Progenitor cell of endocrine pancreas (in vitro differentiated cells): ENCODE measurements around the gene SAPCD1. TPM values are rescaled to one million over a fixed set of nuclear protein-coding genes. Genes with fewer than 3 reads are reported as not detected.

Experiments
- DNase-seq: peaks from one replicate; pipeline ENCODE4 v3.0.0; 2021; ENCODE audit warnings: low spot score; ENCODE audit not compliant: unreplicated experiment
- H3K27ac Mint-ChIP-seq: 2 replicates; pipeline ENCODE4 v1.8.0; 2021; ENCODE audit warnings: mild to moderate bottlenecking, moderate library complexity, mixed read lengths
- H3K27me3 Mint-ChIP-seq: 2 replicates; pipeline ENCODE4 v1.8.0; 2021; ENCODE audit warnings: mixed read lengths
- H3K36me3 Mint-ChIP-seq: 2 replicates; pipeline ENCODE4 v1.8.0; 2022; ENCODE audit warnings: mixed read lengths; ENCODE audit not compliant: insufficient read depth
- H3K4me1 Mint-ChIP-seq: 2 replicates; pipeline ENCODE4 v1.8.0; 2021; ENCODE audit warnings: low read depth, mixed read lengths
- H3K4me3 Mint-ChIP-seq: 2 replicates; pipeline ENCODE4 v1.8.0; 2021; ENCODE audit warnings: low read depth, mild to moderate bottlenecking, moderate library complexity, mixed read lengths
- H3K9me3 Mint-ChIP-seq: 2 replicates; pipeline ENCODE4 v1.8.0; 2021; ENCODE audit warnings: low read depth, mixed read lengths
- total RNA-seq: library from RNA; stranded (reverse); gene quantifications from 2 replicates; pipeline ENCODE4 v1.2.1, GENCODE V29; 2021
- TF ChIP-seq, protein P1 (sequence below): fragments of 200-600 bp; sonication (generic); IDR thresholded peaks from one replicate; pipeline ENCODE4 v1.5.0; 2021; ENCODE audit warnings: antibody characterized with exemption, mild to moderate bottlenecking; ENCODE audit not compliant: unreplicated experiment

Gene SAPCD1
- total RNA-seq, 1 donor from 2014 or later = 8.6 TPM

DNA sequence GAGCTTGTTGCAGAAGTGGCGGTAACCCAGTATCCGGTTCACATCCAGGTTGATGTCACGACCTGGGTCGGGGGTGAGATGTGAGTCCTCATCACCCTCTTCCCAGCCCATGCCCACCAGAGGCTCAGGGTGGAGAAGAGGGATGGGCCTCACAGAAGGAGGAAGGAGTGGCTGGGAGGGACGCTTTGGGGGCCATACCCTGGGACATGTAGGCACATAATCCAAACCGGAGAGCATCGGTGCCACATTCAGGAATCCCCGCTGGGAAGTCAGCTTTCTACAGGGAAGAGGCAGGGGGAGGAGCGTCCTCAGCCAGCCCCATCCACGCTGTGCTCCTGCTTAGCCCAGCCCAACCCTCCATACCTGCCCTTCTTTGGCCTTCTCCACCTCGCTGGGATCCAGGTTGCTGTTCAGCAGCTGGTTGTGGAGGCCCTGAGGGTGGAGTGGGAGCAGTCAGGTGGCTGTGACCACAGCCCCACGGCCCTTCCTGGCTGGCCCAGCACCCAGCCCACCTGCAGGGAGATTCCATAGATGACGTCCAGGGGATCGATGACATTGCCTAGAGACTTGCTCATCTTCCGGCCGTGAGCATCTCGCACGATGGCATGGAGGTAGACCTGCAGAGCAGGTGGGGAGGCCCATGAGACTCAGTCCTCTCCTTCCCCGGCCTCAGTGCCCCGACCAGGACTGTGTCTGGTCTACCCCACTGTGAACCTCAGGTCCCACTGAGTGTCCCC lies 18.2 kb downstream of the SAPCD1 start:
- DNase-seq = no peak

GRCh38 chr6:31781244-31782125 lies 19.0 kb downstream of the SAPCD1 start:
- Mint-ChIP-seq H3K36me3 (peaks cover 12% of the 10 kb centered on the region), H3K27ac (no peak overlapping the region), H3K27me3 (no peaks in the 10 kb centered on the region), H3K9me3 (no peaks in the 10 kb centered on the region), H3K4me3 (no peak overlapping the region), H3K4me1 (peaks cover 5% of the 10 kb centered on the region)
- TF ChIP-seq, protein P1, sequence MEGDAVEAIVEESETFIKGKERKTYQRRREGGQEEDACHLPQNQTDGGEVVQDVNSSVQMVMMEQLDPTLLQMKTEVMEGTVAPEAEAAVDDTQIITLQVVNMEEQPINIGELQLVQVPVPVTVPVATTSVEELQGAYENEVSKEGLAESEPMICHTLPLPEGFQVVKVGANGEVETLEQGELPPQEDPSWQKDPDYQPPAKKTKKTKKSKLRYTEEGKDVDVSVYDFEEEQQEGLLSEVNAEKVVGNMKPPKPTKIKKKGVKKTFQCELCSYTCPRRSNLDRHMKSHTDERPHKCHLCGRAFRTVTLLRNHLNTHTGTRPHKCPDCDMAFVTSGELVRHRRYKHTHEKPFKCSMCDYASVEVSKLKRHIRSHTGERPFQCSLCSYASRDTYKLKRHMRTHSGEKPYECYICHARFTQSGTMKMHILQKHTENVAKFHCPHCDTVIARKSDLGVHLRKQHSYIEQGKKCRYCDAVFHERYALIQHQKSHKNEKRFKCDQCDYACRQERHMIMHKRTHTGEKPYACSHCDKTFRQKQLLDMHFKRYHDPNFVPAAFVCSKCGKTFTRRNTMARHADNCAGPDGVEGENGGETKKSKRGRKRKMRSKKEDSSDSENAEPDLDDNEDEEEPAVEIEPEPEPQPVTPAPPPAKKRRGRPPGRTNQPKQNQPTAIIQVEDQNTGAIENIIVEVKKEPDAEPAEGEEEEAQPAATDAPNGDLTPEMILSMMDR = no peak
- DNase-seq = no peak

More for the DNA sequence above, 18.2 kb downstream of the SAPCD1 start:
- Mint-ChIP-seq H3K9me3 (no peaks in the 10 kb centered on the region), H3K4me3 (no peak overlapping the region), H3K4me1 (peaks cover 8% of the 10 kb centered on the region), H3K27ac (no peak overlapping the region), H3K27me3 (no peaks in the 10 kb centered on the region), H3K36me3 (peaks cover 12% of the 10 kb centered on the region)
- TF ChIP-seq, protein P1 = no peak

DNA sequence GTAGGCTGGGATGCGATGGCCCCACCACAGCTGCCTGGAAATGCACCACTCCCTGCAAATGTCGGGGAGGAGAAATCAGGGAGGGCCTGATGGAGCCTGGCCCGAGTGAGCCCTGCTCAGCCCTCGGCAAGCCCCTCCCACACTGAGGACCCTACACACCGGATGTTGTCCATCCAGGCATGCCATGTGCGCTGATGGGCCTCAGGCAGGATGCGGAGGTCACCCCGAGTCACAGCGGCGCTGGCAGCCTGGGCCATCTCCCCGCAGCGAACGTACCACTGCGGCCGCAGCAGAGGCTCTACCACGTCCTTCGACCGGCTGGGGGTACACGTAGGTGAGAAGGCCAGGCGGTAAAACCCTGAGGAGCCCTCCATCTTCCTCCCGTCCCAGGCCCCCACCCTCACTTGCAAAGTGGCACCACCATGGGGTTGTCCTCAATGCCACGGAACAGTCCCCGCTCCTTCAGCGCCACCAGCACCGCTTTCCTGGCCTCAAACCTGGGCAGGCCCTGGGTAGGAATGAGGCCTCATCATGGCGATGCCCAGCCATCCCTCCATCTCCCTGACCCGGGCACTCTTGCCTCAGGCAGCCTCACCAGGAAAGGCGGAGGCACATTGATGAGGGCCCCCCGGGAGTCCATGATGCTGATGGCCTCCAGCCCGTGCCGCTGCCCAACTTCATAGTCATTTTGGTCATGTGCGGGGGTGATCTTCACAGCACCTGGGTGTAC lies 19.8 kb downstream of the SAPCD1 start:
- peaks cover 12% of the 10 kb centered on the region for H3K36me3 Mint-ChIP-seq
- H3K27me3 Mint-ChIP-seq = no peaks in the 10 kb centered on the region
- H3K27ac Mint-ChIP-seq = peak overlapping the region; percentile 13
- H3K4me1 Mint-ChIP-seq = no peaks in the 10 kb centered on the region
- TF ChIP-seq, protein P1 = no peak
- DNase-seq = no peak
- no peaks in the 10 kb centered on the region for H3K9me3 Mint-ChIP-seq
- no peak overlapping the region for H3K4me3 Mint-ChIP-seq

DNA sequence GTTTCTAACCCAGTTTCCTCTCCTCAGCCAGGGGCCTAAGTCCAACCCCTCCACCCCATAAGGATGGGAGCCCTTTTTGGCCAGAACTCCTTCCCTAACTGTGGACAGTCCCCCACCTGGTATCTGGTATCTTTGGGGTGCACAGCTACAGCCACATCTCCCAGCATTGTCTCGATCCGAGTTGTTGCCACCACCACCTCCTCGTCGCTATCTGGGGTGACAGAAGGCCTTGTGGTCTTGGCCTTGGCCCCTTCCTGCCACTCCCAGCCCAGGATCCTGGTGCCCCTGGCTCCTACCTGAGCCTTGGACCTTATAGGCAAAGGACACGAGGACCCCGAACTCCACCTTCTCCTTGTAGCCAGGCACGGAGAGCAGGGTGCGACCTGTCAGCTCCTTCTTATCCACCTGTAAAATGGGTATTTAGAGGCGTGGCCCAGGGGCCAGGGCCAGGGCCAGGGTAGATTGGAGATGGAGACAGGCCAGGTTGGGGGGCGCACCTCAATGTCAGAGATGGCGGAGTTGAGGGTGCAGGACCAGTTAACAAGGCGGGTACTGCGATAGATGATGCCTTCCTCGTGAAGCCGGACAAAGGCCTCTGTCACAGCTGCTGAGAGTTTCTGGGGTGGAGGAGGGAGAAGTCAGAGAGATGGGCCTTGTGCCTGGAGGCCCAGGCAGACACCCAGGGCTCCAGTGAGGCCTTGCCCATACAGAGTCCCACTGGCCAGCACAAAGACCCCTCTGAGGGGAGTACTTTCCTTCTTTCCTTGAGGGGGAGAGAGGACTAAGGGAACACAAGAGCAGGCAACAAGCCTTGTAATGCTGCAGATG lies 21.9 kb downstream of the SAPCD1 start:
- TF ChIP-seq, protein P1 = no peak

More for the DNA sequence above, 21.9 kb downstream of the SAPCD1 start:
- no peak for DNase-seq
- Mint-ChIP-seq H3K27ac (peak overlapping the region; percentile 84), H3K9me3 (no peaks in the 10 kb centered on the region), H3K4me3 (no peak overlapping the region), H3K4me1 (no peaks in the 10 kb centered on the region), H3K36me3 (peaks cover 12% of the 10 kb centered on the region), H3K27me3 (no peaks in the 10 kb centered on the region)
